Caco-2 (cell line): ENCODE data around the gene APOA1. TPM values are rescaled to one million over a fixed set of nuclear protein-coding genes. Genes with fewer than 3 reads are reported as not detected.
A peak's percentile ranks its signal among the peaks of the same experiment; 100 is the strongest.

Experiments
- BruUV-seq: library from RNA; stranded (reverse); fragments of 400-500 nt; replicated peaks from 2 replicates; lab custom pipeline; 2021; lab: Mats Ljungman, UMichigan
- CTCF ChIA-PET: fragments of 300-600 bp; sonication (Branson Sonifier 250); formaldehyde crosslinking; loops from one replicate; lab custom pipeline; 2022; ENCODE audit warnings: antibody characterized with exemption; lab: Charles Lee
- POLR2A ChIA-PET: fragments of 300-600 bp; sonication (Branson Sonifier 250); formaldehyde crosslinking; loops from one replicate; lab custom pipeline; 2022; ENCODE audit warnings: antibody characterized with exemption; lab: Charles Lee
- DNase-seq, 2 experiments: peaks; one replicate each; pipeline versions ENCODE4 v3.0.0 to v3.0.0-alpha.2; 2020 to 2022
- H3K27me3 ChIP-seq: replicated peaks from 2 replicates; pipeline ENCODE4 v1.6.0; 2011; ENCODE audit warnings: low read length; ENCODE audit not compliant: control insufficient read depth, insufficient read depth
- H3K36me3 ChIP-seq: 2 replicates; pipeline ENCODE4 v1.5.1; 2011; ENCODE audit warnings: low read length; ENCODE audit not compliant: control insufficient read depth, insufficient read depth
- H3K4me1 ChIP-seq: fragments of 250-450 bp; sonication (Bioruptor Pico); 2 replicates; pipeline ENCODE4 v1.5.1; 2020; ENCODE audit warnings: mild to moderate bottlenecking
- H3K4me3 ChIP-seq: 2 replicates; pipeline ENCODE4 v1.5.1; 2011; ENCODE audit warnings: low read depth, mild to moderate bottlenecking, control low read depth, low read length
- H3K9me3 ChIP-seq: fragments of 250-450 bp; sonication (Bioruptor Pico); 2 replicates; pipeline ENCODE4 v1.5.1; 2020; ENCODE audit warnings: mild to moderate bottlenecking, moderate library complexity
- H3K27ac Mint-ChIP-seq: one replicate; pipeline ENCODE4 v1.8.0; 2022; ENCODE audit warnings: mixed read lengths; ENCODE audit not compliant: unreplicated experiment
- H3K27me3 Mint-ChIP-seq: one replicate; pipeline ENCODE4 v1.8.0; 2022; ENCODE audit warnings: mixed read lengths; ENCODE audit not compliant: insufficient read depth, unreplicated experiment
- H3K36me3 Mint-ChIP-seq: one replicate; pipeline ENCODE4 v1.8.0; 2022; ENCODE audit warnings: mild to moderate bottlenecking, mixed read lengths; ENCODE audit not compliant: insufficient read depth, unreplicated experiment
- H3K4me1 Mint-ChIP-seq: one replicate; pipeline ENCODE4 v1.8.0; 2022; ENCODE audit warnings: low read depth, mixed read lengths; ENCODE audit not compliant: unreplicated experiment
- H3K4me3 Mint-ChIP-seq: one replicate; pipeline ENCODE4 v1.8.0; 2022; ENCODE audit warnings: mild to moderate bottlenecking, moderate library complexity, mixed read lengths; ENCODE audit not compliant: unreplicated experiment
- H3K9me3 Mint-ChIP-seq: one replicate; pipeline ENCODE4 v1.8.0; 2022; ENCODE audit warnings: mixed read lengths; ENCODE audit not compliant: unreplicated experiment
- intact Hi-C: fragments of 100-400 bp; cut with micrococcal nuclease; formaldehyde crosslinking; loops from one replicate; pipeline ENCODE4 v1.10.0; 2022; ENCODE audit not compliant: unreplicated experiment
- total RNA-seq: library from RNA; stranded (reverse); gene quantifications from 2 replicates; pipeline ENCODE4 v1.2.3, GENCODE V29; 2022
- TF ChIP-seq, protein P1 (sequence below), 2 experiments: fragments of 200-600 bp in 1 of 2; IDR thresholded peaks; 1 replicate in 1 of 2; 2 replicates in 1 of 2; pipeline versions ENCODE4 v1.5.1 to v1.8.0; 2011 to 2022; ENCODE audit warnings: antibody characterized with exemption in 1 of 2, control low read depth in 1 of 2, inconsistent platforms in 1 of 2, low read depth in 1 of 2, low read length in 1 of 2, mild to moderate bottlenecking in 1 of 2, moderate library complexity in 1 of 2; ENCODE audit not compliant: insufficient read depth in 1 of 2, severe bottlenecking in 1 of 2, unreplicated experiment in 1 of 2

APOA1 gene
- total RNA-seq, 1 experiment from 2014 or later, result 913 TPM

- peaks cover 18% of the 10 kb centered on the region for H3K4me1 Mint-ChIP-seq
- Histone ChIP-seq H3K4me3 (no peak overlapping the region), H3K9me3 (no peaks in the 10 kb centered on the region), H3K27me3 (no peaks in the 10 kb centered on the region), H3K36me3 (no peaks in the 10 kb centered on the region), H3K4me1 (no peaks in the 10 kb centered on the region; the same call in 1 of the 2 replicates)
- BruUV-seq, result no TSS peak
- DNase-seq, result no peak
- H3K9me3 Mint-ChIP-seq, result no peaks in the 10 kb centered on the region
- H3K36me3 Mint-ChIP-seq, result peaks cover 33% of the 10 kb centered on the region
- H3K27ac Mint-ChIP-seq, result no peak overlapping the region
- intact Hi-C loops, result no loop called here
- TF ChIP-seq, protein P1, sequence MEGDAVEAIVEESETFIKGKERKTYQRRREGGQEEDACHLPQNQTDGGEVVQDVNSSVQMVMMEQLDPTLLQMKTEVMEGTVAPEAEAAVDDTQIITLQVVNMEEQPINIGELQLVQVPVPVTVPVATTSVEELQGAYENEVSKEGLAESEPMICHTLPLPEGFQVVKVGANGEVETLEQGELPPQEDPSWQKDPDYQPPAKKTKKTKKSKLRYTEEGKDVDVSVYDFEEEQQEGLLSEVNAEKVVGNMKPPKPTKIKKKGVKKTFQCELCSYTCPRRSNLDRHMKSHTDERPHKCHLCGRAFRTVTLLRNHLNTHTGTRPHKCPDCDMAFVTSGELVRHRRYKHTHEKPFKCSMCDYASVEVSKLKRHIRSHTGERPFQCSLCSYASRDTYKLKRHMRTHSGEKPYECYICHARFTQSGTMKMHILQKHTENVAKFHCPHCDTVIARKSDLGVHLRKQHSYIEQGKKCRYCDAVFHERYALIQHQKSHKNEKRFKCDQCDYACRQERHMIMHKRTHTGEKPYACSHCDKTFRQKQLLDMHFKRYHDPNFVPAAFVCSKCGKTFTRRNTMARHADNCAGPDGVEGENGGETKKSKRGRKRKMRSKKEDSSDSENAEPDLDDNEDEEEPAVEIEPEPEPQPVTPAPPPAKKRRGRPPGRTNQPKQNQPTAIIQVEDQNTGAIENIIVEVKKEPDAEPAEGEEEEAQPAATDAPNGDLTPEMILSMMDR (IDR thresholded peaks at IDR 0.05; ENCODE audit: insufficient read depth in 1 of 2, low read depth in 1 of 2, low read length in 1 of 2, severe bottlenecking in 1 of 2, unreplicated experiment in 1 of 2), result no peak
- no peaks in the 10 kb centered on the region for H3K27me3 Mint-ChIP-seq
- CTCF ChIA-PET, result no interaction called here
- no peak overlapping the region for H3K4me3 Mint-ChIP-seq
- POLR2A ChIA-PET, result no interaction called here
Measured at GRCh38 chr11:116882386-116882785, 45.0 kb upstream of the APOA1 start.

DNA sequence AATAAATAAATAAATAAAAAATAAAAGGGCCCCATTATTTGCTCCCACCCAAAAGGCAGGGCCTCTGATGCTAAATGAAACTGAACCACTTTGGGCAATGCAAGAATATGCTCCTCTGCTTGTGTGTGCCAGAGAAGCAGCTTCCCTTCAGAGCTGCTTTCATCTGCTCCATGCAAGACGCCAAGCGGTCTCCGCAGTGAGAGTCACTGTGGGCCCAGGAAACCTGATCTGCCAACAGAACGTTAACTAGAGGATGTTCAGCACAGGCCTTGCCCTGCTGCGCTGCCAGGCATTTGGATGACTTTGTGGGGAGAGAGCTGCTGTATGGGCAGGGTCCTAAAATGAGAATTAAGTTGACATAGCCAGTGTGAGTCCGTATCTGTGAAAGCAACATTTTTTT, 43.7 kb upstream of the APOA1 start:
- no peak overlapping the region for H3K27ac Mint-ChIP-seq
- H3K36me3 ChIP-seq, result no peaks in the 10 kb centered on the region
- peaks cover 12% of the 10 kb centered on the region for H3K4me1 ChIP-seq
- no TSS peak for BruUV-seq
- CTCF ChIA-PET, result interaction anchor here (0.7 kb wide), 1 partner anchor 78 kb away, joined by 3 read pairs; no protein-coding TSS in a partner anchor
- DNase-seq, result no peak
- H3K4me3 Mint-ChIP-seq, result no peak overlapping the region
- H3K9me3 Mint-ChIP-seq, result no peaks in the 10 kb centered on the region
- intact Hi-C loops, result no loop called here
- no peaks in the 10 kb centered on the region for H3K9me3 ChIP-seq
- POLR2A ChIA-PET, result no interaction called here
- no peak overlapping the region for H3K4me3 ChIP-seq
- TF ChIP-seq, protein P1 (IDR thresholded peaks at IDR 0.05; ENCODE audit: insufficient read depth in 1 of 2, low read depth in 1 of 2, low read length in 1 of 2, severe bottlenecking in 1 of 2, unreplicated experiment in 1 of 2), result no peak
- no peaks in the 10 kb centered on the region for H3K27me3 ChIP-seq
- peaks cover 29% of the 10 kb centered on the region for H3K4me1 Mint-ChIP-seq
- no peaks in the 10 kb centered on the region for H3K27me3 Mint-ChIP-seq
- peaks cover 41% of the 10 kb centered on the region for H3K36me3 Mint-ChIP-seq

DNA sequence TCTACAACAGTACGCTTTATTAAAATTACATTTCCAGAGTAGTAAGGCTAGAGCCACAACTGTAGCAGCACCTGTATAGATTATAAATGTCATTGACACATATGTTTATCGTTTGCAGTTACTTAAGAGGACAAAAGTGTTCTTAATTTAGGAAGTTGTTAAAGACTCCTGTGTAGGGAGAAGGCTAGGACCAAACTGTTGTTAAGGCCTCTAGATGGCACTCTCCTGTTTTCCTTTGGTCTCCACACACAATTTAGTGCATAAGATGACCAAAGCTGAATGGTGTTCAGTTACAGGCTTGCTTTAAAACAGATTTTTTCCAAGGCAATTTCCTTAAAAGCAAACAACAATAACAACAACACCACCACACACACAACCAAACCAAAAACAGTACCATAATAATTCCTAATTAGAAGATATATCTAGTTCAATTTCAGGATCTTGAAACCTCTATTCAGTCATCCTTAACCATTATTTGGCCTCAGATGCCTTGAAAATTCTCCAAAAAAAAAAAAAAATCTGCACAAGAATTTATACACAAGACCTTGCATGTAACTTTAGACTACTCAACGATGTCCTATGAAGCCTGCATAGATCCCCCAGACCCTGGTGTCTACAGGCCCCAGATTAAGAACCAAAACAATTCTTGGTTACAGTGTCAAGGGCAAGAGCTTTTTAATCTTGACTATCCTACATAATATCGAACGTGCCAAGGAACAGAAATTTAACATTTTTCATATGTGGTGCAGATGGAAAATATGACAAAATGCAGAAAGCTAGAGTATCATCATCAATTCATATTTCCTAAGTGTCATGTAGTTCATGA, 42.6 kb upstream of the APOA1 start:
- no peak overlapping the region for H3K4me3 ChIP-seq
- peak in 1 of 2 experiments; percentile 64 for DNase-seq
- no peaks in the 10 kb centered on the region for H3K27me3 ChIP-seq
- no TSS peak for BruUV-seq
- TF ChIP-seq, protein P1 (IDR thresholded peaks at IDR 0.05; ENCODE audit: insufficient read depth in 1 of 2, low read depth in 1 of 2, low read length in 1 of 2, severe bottlenecking in 1 of 2, unreplicated experiment in 1 of 2), result peak; percentile 71 to 96
- H3K9me3 ChIP-seq, result no peaks in the 10 kb centered on the region
- peaks cover 1% of the 10 kb centered on the region for H3K36me3 ChIP-seq
- no peaks in the 10 kb centered on the region for H3K9me3 Mint-ChIP-seq
- ChIA-PET POLR2A (interaction anchor here (0.5 kb wide), 1 partner anchor 42 kb away, joined by 8 read pairs; no protein-coding TSS in a partner anchor), CTCF (interaction anchor here (0.6 to 1.4 kb wide), 12 partner anchors 9 to 346 kb away, joined by 3 to 14 read pairs (median 4); partner anchors contain the start of gene ZPR1)
- peaks cover 45% of the 10 kb centered on the region for H3K36me3 Mint-ChIP-seq
- H3K4me3 Mint-ChIP-seq, result no peak overlapping the region
- peaks cover 23% of the 10 kb centered on the region for H3K4me1 ChIP-seq
- H3K27ac Mint-ChIP-seq, result no peak overlapping the region
- H3K27me3 Mint-ChIP-seq, result no peaks in the 10 kb centered on the region
- intact Hi-C loops, result loop anchor here (1.0 to 5.0 kb wide), 3 partner anchors 217 to 346 kb away; partner anchors contain the start of gene SIK3
- peaks cover 40% of the 10 kb centered on the region for H3K4me1 Mint-ChIP-seq
